GM18951 (cell line): ENCODE data around the gene NRL.
"Not testable (repeated sequence)": the region's sequence is repeated elsewhere in the genome, so short reads cannot be mapped to it uniquely, and the experiment has no call there.

Source experiments
- POLR2A ChIP-seq: IDR thresholded peaks from 4 replicates; pipeline ENCODE4 v1.6.1; 2011; ENCODE audit warnings: mild to moderate bottlenecking; ENCODE audit not compliant: insufficient read length, insufficient read depth; ENCODE audit errors: extremely low read depth
- in situ Hi-C: fragments of 300-500 bp; cut with MboI; formaldehyde crosslinking; loops from one replicate; pipeline ENCODE4 v1.12.0; 2022; ENCODE audit warnings: low sequenced_read_pairs, mixed read lengths, inconsistent platforms; ENCODE audit not compliant: unreplicated experiment

The NRL gene

GRCh38 chr14:24108336-24108874 is 6.3 kb downstream of the NRL start:
- in situ Hi-C loops: no loop called here
- TF ChIP-seq POLR2A: no peak

- no peak for TF ChIP-seq POLR2A
- in situ Hi-C loops: no loop called here
These were observed 8.0 kb downstream of the NRL start for GRCh38 chr14:24106672-24107271.

- in situ Hi-C loops: not testable (repeated sequence)
These were observed 9.0 kb downstream of the NRL start for GRCh38 chr14:24105609-24106239.

- no peak for TF ChIP-seq POLR2A
- in situ Hi-C loops: no loop called here
These were observed 11.3 kb downstream of the NRL start for GRCh38 chr14:24103451-24103850.

GRCh38 chr14:24102357-24103048 is 12.2 kb downstream of the NRL start:
- in situ Hi-C loops: no loop called here
- no peak for TF ChIP-seq POLR2A

GRCh38 chr14:24100982-24101494 is 13.7 kb downstream of the NRL start:
- TF ChIP-seq POLR2A: no peak
- in situ Hi-C loops: no loop called here

- no peak for TF ChIP-seq POLR2A
These were observed 14.4 kb downstream of the NRL start for GRCh38 chr14:24100197-24100981.

GRCh38 chr14:24098927-24099813 is 15.6 kb downstream of the NRL start:
- in situ Hi-C loops: loop anchor here (25.0 kb wide), 1 partner anchor 112 kb away; the partner anchor contains the start of gene DHRS4L2

More at GRCh38 chr14:24100197-24100981, 14.4 kb downstream of the NRL start:
- in situ Hi-C loops: no loop called here

GRCh38 chr14:24098229-24098926 is 16.4 kb downstream of the NRL start:
- no peak for TF ChIP-seq POLR2A
- in situ Hi-C loops: loop anchor here (25.0 kb wide), 1 partner anchor 111 kb away; the partner anchor contains the start of gene DHRS4L2

More at GRCh38 chr14:24098927-24099813, 15.6 kb downstream of the NRL start:
- no peak for TF ChIP-seq POLR2A

GRCh38 chr14:24096545-24097181 is 18.1 kb downstream of the NRL start:
- in situ Hi-C loops: loop anchor here (25.0 kb wide), 1 partner anchor 109 kb away; the partner anchor contains the start of gene DHRS4L2
- no peak for TF ChIP-seq POLR2A
